CD4-positive, alpha-beta T cell treated with Interleukin-12 subunit alpha and Interleukin-12 subunit beta, for 1 hour (primary cell): ENCODE measurements around the gene HIGD2B.
"Not testable (repeated sequence)": the region's sequence is repeated elsewhere in the genome, so short reads cannot be mapped to it uniquely, and the experiment has no call there.

Experiments
- DNase-seq: peaks from one replicate; pipeline ENCODE4 v3.0.0-alpha.2; 2020

HIGD2B gene

DNA sequence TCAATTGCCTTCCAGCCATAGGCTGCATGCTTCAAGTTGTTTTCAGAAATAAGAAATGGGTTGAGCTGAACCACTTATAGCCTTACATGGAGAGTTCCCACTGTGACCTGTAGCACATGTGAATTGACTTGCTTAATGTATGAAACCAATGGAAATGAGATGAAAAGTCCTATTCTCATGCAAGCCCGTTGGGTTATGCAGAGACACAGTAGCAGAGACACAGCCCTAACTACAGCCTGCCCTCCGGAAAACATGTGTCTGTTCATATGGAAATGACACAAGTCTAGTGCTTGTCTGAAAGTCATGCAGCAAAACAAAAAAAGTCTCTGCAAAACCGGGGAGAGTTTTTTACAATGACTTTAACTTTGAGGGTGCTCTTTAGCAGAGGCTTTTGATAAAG is 14.5 kb downstream of the HIGD2B start:
- DNase-seq = no peak

DNA sequence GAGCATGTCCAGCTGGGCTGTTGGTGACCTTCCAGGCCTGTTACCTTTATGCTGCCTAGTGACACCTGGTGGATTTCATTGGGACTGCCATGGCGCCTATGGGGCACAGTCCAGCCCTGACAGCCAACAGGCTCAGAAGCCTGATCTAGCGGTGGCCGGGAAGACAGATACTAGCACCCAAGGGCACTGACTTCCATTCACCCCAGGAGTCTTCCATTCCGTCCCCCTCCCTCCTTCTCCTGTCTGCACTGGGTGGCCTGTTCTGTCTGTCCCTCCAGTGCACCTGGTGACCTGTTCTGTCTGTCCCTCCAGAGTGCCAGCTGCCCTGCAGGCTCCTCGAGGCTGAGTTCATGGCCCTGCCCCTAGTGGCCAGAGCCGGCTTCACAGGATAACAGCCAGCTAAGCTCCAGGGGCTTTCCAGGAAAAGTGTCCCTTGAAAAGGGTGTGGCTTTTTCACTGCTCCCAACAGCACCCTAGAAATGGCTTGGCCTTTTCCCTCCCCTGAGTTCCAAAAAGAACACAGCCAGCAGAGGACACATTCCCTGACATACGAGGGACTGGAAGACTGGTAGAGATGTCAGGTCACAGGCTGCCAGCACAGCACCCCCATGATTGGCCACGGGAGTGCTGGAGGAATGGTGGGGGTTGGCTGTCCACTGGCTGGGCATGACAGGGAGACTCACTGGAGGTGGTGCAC is 15.2 kb downstream of the HIGD2B start:
- DNase-seq = peak; percentile 74

DNA sequence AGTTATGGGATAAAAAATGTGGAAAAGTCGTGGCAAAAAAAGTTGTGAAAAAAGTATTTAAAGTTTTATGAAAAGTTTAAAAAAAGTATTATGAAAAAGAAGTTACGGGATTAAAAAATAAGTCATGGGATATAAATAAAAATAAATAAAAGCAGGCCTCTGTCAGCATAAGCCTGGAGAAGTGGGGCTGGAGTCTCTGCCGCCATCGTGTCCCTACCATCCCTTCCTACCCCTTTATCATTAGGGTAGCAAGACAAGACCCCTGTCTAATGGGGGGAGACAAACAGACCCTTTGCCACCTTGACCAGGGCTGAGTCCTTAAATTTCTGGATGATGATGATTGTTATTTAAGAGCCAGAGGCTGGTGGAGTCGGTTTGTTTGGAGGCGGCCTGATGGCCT is 16.2 kb downstream of the HIGD2B start:
- DNase-seq = not testable (repeated sequence)

DNA sequence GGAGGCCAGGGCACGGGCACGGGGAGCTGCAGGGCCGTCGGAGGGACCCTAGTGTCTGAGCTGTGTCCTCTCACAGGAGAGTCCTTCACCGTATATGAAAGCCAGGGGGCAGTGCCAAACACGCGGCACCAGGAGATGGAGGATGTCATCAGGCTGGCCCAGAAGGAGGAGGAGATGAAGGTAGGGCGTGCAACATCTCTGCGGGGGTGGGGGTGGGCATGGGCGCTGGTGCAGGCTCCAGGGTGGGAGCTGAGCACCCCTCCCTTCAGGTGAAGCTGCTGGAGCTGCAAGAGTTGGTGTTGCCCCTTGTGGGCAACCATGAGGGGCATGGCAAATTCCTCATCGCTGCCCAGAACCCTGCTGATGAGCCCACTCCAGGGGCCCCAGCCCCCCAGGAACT is 20.3 kb downstream of the HIGD2B start:
- DNase-seq = not testable (repeated sequence)

DNA sequence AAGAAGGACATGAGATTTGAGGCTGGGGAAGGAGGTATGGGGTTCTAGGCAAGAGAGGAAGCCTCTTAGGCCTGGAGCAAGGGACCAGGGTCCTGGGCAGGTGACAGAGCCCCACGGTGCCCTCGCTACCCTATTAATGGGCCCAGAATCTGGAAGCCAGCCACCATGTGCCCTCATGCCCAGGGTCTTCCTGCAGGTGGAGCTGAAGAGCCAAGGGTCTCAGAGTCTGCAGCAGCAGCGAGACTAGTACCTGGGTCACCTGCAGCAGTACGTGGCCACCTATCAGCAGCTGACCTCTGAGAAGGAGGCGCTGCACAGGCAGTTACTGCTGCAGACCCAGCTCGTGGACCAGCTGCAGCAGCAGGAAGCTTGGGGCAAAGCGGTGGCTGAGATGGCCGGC is 22.1 kb downstream of the HIGD2B start:
- DNase-seq = not testable (repeated sequence)

DNA sequence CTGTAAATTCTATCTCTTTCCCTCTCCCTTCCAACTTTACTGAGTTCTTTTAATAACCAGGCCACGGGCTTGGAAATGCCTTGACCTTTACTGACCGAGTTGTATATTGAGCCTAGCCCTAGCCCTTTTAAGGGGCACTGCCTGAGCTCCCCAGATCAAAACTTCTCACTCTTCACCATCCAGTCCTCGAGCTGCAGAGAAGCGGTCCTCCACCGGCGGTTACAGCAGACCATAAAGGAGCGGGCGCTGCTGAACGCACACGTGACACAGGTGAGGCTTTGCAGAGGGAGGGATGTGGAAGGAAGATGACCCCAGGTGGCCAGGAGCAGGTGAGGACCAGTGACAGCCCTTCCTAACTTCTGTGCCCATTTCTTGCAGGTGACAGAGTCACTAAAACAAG is 24.9 kb downstream of the HIGD2B start:
- DNase-seq = not testable (repeated sequence)

DNA sequence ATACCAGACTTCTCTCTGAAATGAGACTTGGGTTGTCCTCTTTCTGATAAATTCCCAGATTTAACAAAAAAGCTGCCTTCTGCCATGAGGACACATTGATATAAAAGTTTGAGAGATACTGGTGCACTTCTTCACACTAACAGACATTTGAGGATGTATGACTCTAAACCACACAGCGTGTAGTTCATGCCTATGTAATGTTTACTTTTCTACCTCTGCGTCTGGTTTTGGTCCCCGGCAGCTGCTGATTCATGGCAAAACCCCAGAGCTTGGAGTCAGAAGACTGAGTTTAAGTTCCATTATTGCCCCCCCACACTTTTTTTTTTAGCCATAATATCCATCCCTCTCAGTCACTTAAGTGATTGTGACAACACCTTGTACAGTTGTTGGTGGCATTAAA is 30.0 kb downstream of the HIGD2B start:
- DNase-seq = not testable (repeated sequence)

DNA sequence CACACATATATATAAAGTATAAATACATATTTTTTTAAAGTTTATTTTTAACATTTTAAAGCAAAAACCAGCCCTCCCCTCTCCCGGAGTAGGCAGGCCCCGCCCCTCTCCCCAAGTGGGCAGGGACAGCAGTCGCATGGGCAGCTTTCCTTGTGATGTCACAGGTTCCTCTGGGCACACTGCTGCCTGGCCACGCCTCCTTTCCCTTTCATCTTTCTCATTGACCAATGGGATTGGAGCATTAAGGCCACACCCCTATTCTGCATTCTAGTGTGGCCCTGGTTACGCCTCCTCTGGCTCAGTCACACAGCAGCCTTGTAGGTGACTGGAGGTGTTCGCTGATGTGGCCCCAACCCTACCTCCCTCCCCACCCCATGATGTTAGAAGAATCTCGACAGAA is 31.6 kb downstream of the HIGD2B start, which contains the start of gene GOLGA6B:
Gene GOLGA6B (plus strand): TSS at position 301 of the 400 bp plus-strand sequence. CDS start 41 bp downstream, at position 342.
- DNase-seq = not testable (repeated sequence)

DNA sequence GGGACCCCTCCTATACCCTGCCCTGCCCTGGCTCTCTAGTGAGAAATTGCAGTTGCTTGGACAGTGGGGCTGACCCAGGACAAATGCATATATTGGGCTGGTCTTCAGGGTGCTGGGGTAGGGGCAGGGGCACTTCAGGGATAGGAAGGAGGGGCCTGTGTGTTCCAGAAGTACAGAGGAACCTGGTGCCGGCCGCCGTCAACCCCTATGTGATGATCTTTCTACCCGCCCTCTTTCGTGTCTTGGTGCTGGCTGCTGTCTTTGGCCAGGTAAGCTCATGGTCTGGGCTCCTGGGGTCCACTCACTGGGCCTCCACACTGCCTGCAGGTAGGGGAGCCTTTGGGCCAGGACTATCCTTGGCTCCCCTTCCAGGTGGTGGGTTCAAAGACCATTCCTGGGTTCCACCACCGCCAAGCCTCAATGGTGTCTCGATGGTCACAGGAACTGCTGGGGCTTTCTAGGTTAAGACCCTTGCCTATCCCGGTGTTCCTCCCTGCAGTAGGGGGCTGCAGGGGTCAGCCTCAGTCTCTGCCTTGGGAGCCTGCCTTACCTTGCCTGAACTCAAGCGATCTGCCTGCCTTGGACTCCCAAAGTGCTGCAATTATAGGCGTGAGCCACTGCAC is 37.2 kb downstream of the HIGD2B start:
- DNase-seq = not testable (repeated sequence)

DNA sequence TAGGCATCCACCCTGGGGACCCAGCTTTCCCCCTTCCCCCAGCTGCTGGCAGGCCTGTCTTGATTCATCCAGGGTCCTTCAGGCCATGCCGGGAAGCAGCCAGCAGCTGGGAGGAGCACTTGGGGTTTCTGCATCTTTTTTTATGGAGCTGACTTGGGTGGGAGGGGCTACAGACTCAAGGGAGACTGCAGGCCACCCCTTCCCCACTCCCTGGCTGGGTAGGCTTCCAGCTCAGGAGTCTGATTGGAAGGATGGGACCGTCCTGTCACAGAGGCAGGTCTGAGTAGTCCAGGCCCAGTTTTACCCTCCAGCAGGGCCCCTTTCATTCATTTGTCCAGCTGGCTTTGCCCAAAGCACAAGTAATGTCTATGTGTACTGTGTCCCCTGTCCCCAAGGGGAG is 43.7 kb downstream of the HIGD2B start:
- DNase-seq = not testable (repeated sequence)

DNA sequence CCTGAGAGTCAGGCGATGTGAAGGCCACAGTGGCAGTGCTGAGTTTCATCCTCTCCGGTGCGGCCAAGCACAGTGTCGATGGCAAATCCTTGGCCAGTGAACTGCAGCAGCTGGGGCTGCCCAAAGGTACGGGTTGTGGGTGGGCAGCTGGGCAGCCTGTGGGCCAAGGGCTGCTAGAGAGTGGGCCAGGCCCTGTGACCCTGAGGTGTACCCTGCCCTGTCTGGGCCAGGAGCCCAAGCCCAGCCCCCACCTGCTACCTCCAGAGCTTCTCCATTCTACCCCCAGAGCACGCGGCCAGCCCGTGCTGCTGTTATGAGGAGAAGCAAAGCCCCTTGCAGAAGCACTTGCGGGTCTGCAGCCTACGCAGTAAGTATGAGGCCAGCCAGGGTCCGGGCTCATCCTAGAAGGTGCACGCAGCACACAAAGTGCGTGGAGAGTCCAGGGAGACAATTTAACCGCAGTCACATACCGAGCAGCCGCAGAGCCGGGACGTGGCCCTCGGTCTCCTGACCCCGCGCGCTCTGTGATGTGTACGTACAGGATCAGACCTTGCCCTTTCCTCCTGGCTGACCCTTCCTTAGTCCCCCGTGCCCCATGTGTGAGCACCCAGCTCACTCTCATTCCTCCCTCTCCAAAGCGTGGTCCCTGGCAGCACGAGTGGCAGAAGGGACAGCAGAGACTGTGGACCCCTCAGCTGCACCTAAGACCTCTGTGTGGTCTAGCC is 46.1 kb downstream of the HIGD2B start:
- DNase-seq = not testable (repeated sequence)

DNA sequence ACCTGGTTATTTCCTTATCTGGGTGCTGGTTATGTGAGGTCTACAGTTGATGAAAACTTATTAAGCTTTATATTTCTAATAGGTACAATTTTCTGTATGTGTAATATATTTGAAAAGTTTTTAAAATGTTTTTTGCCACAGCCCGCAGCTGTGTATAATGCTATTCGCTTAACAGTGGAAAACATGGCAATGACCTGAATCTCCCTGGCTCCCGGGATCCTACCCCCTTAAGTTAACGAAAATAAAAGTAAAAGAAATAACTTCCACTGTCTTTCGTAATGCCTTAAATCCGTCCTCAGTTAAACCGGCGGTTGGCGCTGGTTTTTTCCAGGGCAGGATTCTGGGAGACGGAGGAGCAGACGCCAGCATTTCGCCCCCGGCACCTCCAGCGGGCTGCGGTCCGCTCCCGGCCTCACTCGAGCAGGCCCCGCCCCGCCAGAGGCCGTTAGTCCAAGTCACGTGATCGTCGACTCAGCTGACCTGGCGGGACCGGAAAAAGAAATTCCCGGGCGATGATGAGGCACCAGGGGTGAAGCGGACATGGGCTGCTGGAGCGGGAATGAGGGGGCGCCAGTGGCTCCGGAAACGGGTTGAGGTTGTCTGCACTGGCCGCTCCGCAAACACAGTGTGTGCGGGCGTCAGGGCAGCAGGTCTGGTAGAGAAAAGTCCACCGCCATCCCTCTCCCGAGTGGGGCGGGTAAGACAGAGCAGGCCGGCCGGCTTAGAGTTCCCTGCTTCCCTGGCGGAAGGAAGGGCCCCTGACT is 49.3 kb downstream of the HIGD2B start:
- peak; percentile 60 for DNase-seq

DNA sequence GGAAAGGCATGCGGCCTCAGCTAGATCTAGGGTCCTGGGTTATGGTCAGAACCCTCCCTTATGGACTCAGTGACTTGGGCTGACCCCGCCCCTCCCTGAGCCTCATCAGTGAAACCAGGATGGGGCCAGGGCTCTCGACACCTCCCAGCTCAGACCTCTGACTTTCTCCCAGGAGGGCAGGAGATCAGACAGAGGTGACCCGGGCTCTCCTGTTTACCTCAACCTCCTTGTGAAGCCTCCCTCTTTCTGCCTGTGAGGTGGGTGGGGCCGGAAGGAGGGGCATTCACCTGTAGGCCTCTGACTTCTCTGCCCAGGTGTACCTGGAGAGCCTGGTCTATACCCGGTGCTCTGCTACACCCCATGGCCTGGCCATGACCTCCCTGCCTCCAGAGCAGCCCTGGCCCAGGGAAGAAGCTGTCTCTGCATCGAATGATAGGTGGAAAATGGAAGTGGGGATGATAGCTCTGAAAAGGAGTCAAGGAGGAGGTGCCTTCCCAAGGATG is 56.9 kb downstream of the HIGD2B start:
- DNase-seq = not testable (repeated sequence)

DNA sequence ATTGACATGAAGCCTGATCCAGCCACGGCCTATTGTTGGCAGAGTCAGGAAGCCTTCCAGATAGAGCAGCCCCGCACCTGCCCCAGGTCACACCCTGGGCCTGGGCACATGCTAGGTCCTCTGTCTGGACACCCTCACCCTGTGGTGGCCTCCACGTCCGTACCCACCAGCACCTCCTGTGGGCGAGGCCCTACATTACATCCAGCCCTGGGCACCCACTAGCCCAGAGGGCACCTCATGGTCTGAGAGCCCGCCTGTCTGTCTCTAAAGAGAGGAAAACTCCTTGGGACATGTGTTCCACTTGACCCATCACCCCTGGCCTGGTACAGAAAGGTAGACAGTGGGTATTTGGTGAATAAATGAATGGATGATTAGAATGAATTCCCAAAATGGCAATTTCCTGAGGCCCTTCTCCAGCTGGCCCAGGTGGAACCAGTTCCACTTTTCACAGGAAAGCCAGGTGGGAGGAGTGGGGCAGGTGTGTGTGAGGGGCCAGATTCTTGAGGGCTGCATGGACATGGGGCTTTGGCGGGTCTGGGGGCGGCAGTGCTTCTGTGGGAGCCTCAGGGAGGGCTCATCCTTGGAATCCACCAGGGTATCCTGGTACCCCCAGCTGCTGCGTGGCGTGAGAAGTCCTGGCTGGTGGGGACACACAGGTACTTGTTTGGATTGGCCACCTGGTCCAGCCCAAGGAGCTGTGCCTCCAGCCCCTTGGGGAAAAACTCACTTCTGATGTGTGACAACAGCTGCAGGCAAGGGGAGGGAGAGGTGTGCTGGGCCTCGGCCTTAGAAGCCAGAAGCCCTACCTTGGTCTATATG is 57.5 kb downstream of the HIGD2B start:
- DNase-seq = not testable (repeated sequence)

DNA sequence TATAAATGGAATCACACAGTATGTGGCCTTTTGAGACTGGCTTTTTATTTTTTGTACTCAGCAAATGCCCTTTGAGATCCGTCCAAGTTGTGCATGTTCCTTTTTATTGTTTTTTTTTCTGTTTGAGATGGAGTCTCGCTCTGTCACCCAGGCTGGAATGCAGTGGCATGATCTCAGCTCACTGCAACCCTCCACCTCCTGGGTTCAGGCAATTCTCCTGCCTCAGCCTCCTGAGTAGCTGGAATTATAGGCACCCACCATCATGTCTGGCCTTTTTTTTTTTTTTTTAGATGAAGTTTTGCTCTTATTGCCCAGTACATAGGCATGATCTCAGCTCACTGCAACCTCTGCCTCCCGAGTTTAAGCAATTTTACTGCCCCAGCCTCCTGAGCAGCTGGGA is 59.8 kb downstream of the HIGD2B start:
- DNase-seq = not testable (repeated sequence)
